GM18505 (cell line): ENCODE results near the gene CDK18.
"Not testable (repeated sequence)": the region's sequence is repeated elsewhere in the genome, so short reads cannot be mapped to it uniquely, and the experiment has no call there.

Source experiments
- ATAC-seq: cut with Tn5 transposase; IDR thresholded peaks from one replicate; pipeline ENCODE4 v1.9.1; 2021; ENCODE audit not compliant: unreplicated experiment
- POLR2A ChIP-seq: IDR thresholded peaks from 4 replicates; pipeline ENCODE4 v1.6.1; 2011; ENCODE audit warnings: borderline replicate concordance; ENCODE audit not compliant: insufficient read depth, insufficient read length; ENCODE audit errors: extremely low read depth

CDK18 gene

DNA sequence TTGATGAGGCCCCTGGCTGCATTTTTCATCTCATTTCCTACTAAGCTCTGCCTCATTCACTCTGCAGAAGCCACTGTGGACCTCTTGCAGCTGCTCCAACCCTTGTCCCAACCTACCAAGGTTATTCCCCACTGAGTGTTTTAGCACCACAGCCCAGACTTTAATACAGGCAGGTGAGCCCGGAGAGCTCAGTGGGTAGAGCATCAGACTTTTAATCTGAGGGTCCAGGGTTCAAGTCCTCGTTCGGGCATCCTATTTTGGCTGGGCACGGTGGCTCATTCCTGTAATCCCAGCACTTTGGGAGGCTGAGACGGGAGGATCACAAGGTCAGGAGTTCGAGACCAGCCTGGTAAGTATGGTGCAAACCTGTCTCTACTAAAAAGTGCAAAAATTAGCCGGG, 30.5 kb upstream of the CDK18 start:
- no peak for TF ChIP-seq POLR2A
- no peak for ATAC-seq

DNA sequence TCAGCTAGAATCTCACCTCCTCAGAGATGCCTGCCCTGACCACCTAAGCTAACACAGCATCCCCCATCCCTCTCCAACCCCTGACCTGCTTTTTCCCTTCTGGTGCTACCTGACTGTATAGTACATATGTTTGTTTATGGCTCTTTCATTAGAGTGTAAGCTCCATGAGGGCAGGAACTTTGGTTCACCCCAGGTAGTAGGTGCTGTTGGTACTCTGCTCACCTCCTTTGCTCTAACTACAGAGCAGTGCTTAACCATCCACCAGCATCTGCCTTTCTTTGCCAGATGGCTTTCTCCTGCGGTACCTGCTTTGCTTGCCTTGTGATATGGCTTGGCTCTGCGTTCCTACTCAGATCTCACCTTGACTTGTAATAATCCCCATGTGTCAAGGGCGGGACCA, 29.9 kb upstream of the CDK18 start:
- TF ChIP-seq POLR2A = no peak
- no peak for ATAC-seq

DNA sequence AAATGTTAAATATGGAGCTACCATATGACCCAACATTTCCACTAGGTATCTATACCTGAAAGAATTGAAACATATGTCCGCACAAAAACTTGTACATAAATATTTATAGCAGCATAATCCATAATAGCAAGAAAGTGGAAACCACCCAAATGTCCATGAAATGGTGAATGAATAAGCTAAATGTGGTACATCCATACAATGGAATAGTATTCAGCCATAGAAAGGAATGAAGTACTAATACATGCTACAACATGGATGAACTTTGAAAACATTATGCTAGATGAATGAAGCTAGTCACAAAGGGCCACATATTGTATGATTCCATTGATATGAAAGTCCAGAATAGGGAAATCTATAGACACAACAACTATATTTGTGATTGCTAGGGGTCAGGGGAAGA, 28.6 kb upstream of the CDK18 start:
- ATAC-seq = no peak
- no peak for TF ChIP-seq POLR2A

DNA sequence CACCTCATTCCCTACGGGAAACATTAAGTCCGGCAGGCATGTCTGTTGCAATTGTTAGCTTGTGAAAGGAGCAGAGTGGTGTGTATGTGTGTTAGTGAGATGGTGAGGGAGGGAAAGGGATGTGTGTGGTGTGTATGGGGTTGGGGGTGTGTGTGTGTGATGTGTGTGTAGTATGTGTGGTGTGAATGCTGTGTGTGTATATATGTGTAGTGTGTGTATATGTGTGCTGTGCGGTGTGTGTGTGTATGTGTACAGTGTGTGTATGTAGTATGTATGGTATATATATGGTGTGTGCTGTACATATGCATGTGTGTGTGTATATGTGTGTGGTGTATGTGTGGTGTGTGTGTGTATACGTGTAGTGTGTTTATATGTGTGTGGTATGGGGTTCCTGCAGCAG, 27.8 kb upstream of the CDK18 start:
- no peak for ATAC-seq
- TF ChIP-seq POLR2A = no peak

DNA sequence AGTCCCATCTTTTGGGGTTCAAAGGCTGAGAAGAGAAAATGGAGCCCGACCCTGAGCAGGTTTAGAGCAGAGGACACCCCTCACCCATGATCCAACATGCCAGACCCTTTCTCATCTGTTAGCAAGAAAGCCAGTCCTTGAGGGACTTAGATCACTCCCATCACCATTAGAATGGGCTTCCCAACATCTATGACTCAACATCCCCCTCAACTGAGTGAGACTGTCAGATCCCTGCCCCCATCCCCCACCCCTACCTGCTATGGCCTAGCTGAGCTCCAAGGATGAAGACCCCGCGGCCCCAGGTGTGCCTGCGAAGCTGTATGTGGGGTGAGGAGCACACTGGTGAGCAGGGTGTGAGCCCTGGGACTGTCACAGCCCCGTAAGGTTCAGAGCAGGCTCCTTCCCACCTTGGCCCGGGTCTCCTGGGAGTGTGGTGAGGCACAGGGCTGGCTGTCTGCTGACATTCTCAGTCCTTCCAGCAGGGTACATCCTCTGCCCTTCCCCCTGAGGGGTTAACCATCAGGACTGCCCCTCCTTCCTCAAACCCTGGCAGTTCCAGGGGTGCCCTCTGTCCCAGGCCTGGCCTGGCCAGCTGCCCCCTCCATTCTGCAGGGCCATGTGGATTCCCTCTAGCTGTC, 27.2 kb upstream of the CDK18 start:
- TF ChIP-seq POLR2A = no peak
- no peak for ATAC-seq

DNA sequence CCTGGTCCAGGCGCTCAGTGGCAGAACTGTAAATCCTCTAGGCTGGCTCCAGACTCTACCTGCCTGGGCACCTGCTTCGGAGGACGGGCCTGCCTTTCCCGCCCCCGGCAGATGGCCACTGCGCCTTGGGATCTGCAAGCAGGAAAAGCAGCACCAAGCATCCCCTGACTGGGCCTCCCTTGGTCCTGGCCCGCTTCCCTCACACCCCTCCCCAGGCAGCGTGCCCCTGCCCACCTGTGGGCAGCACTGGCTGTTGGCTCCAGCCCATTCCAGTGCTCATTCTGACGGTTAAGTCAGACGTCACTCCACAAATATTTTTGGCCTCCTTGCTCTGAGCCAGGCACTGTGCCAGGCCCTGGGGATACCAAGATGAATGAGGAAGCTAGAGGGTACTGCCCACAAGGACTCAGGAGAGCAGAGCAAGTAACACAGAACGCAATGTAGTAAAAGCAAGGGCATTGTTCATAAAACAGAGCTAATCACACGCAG, 26.7 kb upstream of the CDK18 start:
- no peak for ATAC-seq
- TF ChIP-seq POLR2A = no peak

DNA sequence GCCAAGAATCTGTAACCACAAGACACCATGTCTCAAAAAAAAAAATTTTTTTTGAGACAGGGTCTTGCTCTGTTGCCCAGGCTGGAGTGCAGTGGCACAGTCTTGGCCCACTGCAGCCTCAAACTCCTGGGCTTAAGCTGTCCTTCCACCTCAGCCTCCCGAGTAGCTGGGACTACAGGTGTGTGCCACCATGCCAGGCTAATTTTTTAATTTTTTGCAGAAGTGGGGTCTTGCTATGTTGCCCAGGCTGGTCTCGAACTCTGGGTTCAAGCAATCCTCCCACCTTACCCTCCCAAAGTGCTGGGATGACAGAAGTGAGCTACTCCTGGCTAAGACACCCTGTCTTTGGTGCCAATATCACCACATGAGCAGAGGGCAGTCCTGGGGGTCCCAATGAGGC, 25.5 kb upstream of the CDK18 start:
- ATAC-seq = not testable (repeated sequence)

DNA sequence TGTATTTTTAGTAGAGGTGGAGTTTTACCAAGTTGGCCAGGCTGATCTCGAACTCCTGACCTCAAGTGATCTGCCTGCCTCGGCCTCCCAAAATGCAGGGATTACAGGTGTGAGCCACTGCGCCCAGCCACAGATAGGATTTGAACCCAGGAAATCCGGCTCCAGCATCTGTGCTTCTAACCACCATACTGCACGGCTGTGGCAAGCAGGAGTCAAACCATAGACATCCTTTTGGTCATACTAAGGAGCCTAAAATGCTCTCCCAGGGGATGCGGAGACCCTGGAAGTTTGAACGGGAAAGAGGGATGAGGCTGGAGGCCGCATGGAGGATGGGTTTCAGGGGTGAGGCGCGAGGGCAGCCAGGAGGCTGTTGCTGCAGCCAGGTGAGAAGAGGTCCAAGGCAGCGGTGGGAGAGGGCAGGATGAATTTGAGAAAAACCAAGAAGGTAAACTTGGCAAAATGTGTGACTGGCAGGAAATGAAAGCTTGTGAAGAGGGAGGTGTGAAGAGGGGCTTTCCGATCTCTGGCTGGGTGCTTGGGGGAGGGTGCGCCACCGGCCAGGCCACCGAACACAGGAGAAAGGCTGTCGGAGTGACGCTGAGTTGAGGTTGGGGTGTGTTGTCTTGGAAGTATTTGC, 24.0 kb upstream of the CDK18 start:
- no peak for ATAC-seq
- TF ChIP-seq POLR2A = no peak

DNA sequence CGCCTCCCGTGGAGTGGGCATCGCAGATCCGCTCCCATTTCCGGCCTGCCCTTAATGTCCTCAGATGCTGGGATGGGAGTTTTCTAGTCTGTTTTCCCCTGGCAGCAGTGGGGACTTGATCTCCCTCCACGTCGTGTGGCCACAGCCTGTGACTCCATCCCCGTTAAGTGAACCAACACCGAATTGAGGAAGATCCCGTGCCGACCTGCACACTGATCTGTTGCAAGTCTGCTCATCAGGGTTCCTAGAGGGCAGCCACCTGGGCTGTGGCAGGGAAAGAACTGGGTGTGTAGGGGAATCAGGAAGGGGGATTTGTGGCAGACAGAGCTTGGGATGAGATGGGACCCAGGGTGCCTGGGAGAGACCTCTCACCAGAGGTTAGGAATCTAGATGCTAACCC, 23.3 kb upstream of the CDK18 start:
- no peak for ATAC-seq

DNA sequence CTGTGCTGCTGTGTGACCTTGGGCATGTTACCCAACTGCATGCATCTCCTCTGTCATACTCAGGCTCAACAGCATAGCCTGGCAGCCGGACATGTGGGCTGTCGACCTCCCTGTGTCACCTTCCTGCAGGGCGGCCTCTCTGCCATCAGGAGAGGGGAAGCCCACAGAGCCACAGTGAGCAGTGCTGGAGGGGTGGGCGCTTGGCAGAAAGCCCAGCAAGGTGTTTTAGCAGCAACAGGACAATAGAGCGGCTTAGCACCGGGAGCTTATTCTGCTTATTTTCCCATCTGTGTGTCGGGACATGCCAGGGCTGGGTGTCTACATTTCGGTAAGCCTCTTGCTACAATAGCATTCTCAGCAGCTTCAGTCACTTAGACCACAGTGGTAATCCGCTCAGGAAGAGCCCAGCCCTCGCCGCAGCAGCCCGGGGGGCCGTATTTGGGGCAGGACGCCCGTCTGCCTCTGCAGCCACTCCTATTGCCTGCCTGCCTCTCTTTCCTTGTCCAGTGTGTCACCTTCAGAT, 22.8 kb upstream of the CDK18 start:
- TF ChIP-seq POLR2A = no peak
- no peak for ATAC-seq

More for the DNA sequence above, 23.3 kb upstream of the CDK18 start:
- TF ChIP-seq POLR2A = no peak

DNA sequence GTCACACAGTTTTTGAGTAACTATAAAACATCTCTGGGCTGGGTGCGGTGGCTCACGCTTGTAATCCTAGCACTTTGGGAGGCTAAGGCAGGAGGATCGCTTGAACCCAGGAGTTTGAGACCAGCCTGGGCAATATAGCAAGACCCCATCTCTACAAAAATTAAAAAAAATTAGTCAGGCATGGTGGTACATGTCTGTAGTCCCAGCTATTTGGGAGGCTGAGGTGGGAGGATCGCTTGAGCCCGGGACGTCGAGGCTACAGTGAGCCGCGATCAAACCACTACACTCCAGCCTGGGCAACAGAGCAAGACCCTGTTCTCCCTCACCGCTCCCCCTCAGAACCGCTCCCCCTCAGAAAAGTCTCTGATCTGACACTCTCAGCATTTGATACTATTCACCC, 21.9 kb upstream of the CDK18 start:
- ATAC-seq = not testable (repeated sequence)

DNA sequence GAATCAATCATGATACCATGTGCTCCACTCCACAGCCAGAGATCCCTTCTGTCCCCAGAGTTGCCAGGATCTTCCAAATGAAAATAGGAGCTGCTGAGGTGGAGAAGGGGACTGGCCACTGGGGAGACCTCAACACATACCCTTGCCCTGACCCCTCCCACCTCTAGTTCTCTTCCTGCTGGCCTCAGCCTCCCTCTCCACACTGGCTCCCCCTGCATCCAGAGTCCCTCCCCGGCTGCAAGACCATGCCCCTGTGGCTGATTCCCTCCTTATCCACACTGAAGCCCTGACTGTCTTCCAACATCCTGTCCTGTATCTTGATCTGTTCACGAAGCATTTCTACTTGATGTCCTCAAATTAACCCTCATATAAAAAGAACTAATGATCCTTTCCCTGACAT, 21.1 kb upstream of the CDK18 start:
- no peak for ATAC-seq

DNA sequence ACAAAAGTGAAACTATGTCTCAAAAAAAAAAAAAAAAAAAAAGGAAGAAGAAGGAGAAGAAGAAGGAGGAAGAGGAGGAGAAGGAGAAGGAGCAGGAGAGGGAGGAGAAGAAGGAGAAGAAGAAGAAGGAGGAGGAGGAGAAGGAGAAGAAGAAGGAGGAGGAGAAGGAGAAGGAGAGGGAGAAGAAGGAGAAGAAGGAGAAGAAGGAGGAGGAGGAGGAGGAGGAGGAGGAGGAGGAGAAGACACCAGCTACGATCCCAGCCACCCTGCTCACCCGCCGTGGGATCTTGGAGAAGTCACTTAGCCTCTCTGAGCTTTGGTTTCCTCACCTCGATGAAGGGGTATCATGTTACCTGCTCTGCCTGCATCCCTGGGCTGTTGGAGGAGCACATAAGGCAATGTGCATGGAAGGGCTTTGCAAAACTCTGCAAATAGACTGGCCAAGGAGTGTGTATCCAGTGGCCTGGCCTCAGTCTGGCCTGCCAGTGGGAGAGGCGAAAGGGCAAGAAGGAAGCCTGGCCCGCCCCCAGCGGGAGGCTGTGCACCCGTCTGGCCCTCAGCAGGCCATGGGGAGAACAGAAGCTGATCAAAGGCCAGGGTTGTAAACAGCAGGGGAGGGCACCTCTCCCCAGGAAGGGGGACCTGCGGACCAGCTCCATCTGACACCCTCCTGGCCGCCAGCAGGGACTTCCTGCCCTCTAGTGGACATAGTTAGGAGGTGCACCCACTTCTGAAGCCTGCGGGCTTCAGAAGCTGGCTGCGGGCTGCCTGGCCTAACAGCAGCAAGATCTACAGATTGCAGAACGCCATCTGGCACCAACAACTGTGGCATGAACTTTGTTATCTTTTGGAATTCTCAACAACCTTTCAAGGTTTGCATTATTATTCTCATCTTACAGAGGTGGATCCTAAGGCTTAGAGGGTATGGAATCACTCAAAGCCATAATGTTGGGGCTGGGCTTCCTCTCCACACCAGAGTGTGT, 19.2 kb upstream of the CDK18 start:
- no peak for ATAC-seq
- TF ChIP-seq POLR2A = no peak

More for the DNA sequence above, 21.1 kb upstream of the CDK18 start:
- no peak for TF ChIP-seq POLR2A
